Kidney (tissue), 22 donors: ENCODE results near the gene GTF2IRD1. TPM values are rescaled to one million over a fixed set of nuclear protein-coding genes. Genes with fewer than 3 reads are reported as not detected.

ENCODE experiments used
- DNase-seq, 5 donors: peaks; one replicate each; pipeline ENCODE4 v3.0.0-alpha.2; 2013 to 2020
- FAIRE-seq: peaks from 2 replicates; lab custom pipeline; 2012; peaks lifted over from hg19 to GRCh38; lab: Jason Lieb, UNC
- H3K27ac ChIP-seq, 2 donors: one replicate each; pipeline ENCODE4 v1.7.0; 2013; ENCODE audit warnings: low read depth in 2 of 2, low read length in 2 of 2, inconsistent platforms in 1 of 2
- H3K27me3 ChIP-seq: one replicate; pipeline ENCODE4 v1.7.1; 2013; ENCODE audit warnings: low read length, inconsistent platforms; ENCODE audit not compliant: control insufficient read depth, insufficient read depth
- H3K36me3 ChIP-seq, 3 donors: one replicate each; pipeline versions ENCODE4 v1.7.0 to v1.7.1; 2013; ENCODE audit warnings: low read length in 3 of 3, control low read depth in 1 of 3, inconsistent platforms in 1 of 3; ENCODE audit not compliant: insufficient read depth in 3 of 3, control insufficient read depth in 2 of 3
- H3K4me1 ChIP-seq, 3 donors: one replicate each; pipeline versions ENCODE4 v1.7.0 to v1.7.1; 2013; ENCODE audit warnings: low read length in 3 of 3, inconsistent platforms in 1 of 3, low read depth in 1 of 3; ENCODE audit not compliant: control insufficient read depth in 2 of 3, insufficient read depth in 2 of 3
- H3K4me3 ChIP-seq, 3 donors: one replicate each; pipeline versions ENCODE4 v1.7.0 to v1.8.1; 2013; ENCODE audit warnings: low read length in 3 of 3, control low read depth in 1 of 3, inconsistent platforms in 1 of 3
- H3K9ac ChIP-seq, 3 donors: one replicate each; pipeline versions ENCODE4 v1.7.0 to v1.7.1; 2013; ENCODE audit warnings: low read length in 3 of 3, control low read depth in 1 of 3, inconsistent platforms in 1 of 3
- H3K9me3 ChIP-seq, 3 donors: one replicate each; pipeline versions ENCODE4 v1.7.0 to v1.7.1; 2013; ENCODE audit warnings: low read length in 3 of 3, control low read depth in 1 of 3, inconsistent platforms in 1 of 3; ENCODE audit not compliant: control insufficient read depth in 2 of 3, insufficient read depth in 1 of 3
- intact Hi-C: fragments of 100-400 bp; cut with DNase I; formaldehyde crosslinking; loops from one replicate; pipeline ENCODE4 v1.11.1; 2022
- long read RNA-seq, 10 donors: library from polyadenylated mRNA in 1 of 10; unstranded in 1 of 10; transcript quantifications; one replicate each; pipeline ENCODE4 v2.0.0 and lab custom pipeline, GENCODE V29; 2021 to 2026
- polyA plus RNA-seq: library from polyadenylated mRNA; stranded (reverse); fragments of 350-450 nt; fragmentation: Illumina TruSeq; extraction: RNeasy Lipid Tissue Mini Kit (QIAGEN cat#74804); gene quantifications from one replicate; pipeline ENCODE4 v1.2.3, GENCODE V29; 2014; ENCODE audit warnings: low read depth, low replicate concordance; ENCODE audit not compliant: insufficient read depth
- total RNA-seq: library from RNA; stranded (reverse); fragmentation: NEBNext Ultra II Directional; extraction: Animal tissue kit (Norgen Biotek cat#: 25700); gene quantifications from one replicate; pipeline ENCODE4 v1.2.1, GENCODE V29; 2021
- TF ChIP-seq, protein P1 (sequence below): IDR thresholded peaks from 3 replicates; pipeline ENCODE4 v1.5.1; 2012; ENCODE audit warnings: mild to moderate bottlenecking, moderate library complexity, borderline replicate concordance; ENCODE audit not compliant: insufficient read depth; ENCODE audit errors: extremely low read depth
- donor health status: control.
- donor health status: control.
- donor health status: control.
- donor health status: control.
- donor health status: control.
- donor health status: DM: yes; HTN: yes; CAD: no.
- donor health status: Normal renal cell carcinoma (clear cell type).

GTF2IRD1 gene, protein sequence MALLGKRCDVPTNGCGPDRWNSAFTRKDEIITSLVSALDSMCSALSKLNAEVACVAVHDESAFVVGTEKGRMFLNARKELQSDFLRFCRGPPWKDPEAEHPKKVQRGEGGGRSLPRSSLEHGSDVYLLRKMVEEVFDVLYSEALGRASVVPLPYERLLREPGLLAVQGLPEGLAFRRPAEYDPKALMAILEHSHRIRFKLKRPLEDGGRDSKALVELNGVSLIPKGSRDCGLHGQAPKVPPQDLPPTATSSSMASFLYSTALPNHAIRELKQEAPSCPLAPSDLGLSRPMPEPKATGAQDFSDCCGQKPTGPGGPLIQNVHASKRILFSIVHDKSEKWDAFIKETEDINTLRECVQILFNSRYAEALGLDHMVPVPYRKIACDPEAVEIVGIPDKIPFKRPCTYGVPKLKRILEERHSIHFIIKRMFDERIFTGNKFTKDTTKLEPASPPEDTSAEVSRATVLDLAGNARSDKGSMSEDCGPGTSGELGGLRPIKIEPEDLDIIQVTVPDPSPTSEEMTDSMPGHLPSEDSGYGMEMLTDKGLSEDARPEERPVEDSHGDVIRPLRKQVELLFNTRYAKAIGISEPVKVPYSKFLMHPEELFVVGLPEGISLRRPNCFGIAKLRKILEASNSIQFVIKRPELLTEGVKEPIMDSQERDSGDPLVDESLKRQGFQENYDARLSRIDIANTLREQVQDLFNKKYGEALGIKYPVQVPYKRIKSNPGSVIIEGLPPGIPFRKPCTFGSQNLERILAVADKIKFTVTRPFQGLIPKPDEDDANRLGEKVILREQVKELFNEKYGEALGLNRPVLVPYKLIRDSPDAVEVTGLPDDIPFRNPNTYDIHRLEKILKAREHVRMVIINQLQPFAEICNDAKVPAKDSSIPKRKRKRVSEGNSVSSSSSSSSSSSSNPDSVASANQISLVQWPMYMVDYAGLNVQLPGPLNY
- total RNA-seq (35.8 TPM), polyA plus RNA-seq (28.2 TPM)
- long read RNA-seq, donor 1, partial matches to known transcripts, result 0 of 5 reads
- long read RNA-seq, donor 1, other reads (novel, unspliced or antisense), result 0 of 5 reads
- long read RNA-seq, donor 2, transcript GTF2IRD1-202 (27 exons, 3,077 nt), result major isoform, 5 of 5 reads
- long read RNA-seq, donor 2, partial matches to known transcripts, result 0 of 5 reads
- long read RNA-seq, donor 2, other reads (novel, unspliced or antisense), result 0 of 5 reads
- long read RNA-seq, donor 3, partial matches to known transcripts, result 8 of 11 reads
- long read RNA-seq, donor 3, other reads (novel, unspliced or antisense), result 0 of 11 reads
- long read RNA-seq, donor 4, partial matches to known transcripts, result 0 of 3 reads
- long read RNA-seq, donor 4, other reads (novel, unspliced or antisense), result 0 of 3 reads
- long read RNA-seq, donor 5, result 0 reads
- long read RNA-seq, donor 6, partial matches to known transcripts, result 0 of 1 reads
- long read RNA-seq, donor 6, other reads (novel, unspliced or antisense), result 0 of 1 reads
- long read RNA-seq, donor 7, transcript GTF2IRD1-202 (27 exons, 3,077 nt), result major isoform, 5 of 33 reads
- long read RNA-seq, donor 7, partial matches to known transcripts, result 13 of 33 reads
- long read RNA-seq, donor 7, other reads (novel, unspliced or antisense), result 12 of 33 reads
- long read RNA-seq, donor 8, partial matches to known transcripts, result 0 of 2 reads
- long read RNA-seq, donor 8, other reads (novel, unspliced or antisense), result 0 of 2 reads
- long read RNA-seq, donor 9, partial matches to known transcripts, result 0 of 2 reads
- long read RNA-seq, donor 9, other reads (novel, unspliced or antisense), result 0 of 2 reads
- long read RNA-seq, donor 10, partial matches to known transcripts, result 0 of 7 reads
- long read RNA-seq, donor 10, other reads (novel, unspliced or antisense), result 0 of 7 reads

DNA sequence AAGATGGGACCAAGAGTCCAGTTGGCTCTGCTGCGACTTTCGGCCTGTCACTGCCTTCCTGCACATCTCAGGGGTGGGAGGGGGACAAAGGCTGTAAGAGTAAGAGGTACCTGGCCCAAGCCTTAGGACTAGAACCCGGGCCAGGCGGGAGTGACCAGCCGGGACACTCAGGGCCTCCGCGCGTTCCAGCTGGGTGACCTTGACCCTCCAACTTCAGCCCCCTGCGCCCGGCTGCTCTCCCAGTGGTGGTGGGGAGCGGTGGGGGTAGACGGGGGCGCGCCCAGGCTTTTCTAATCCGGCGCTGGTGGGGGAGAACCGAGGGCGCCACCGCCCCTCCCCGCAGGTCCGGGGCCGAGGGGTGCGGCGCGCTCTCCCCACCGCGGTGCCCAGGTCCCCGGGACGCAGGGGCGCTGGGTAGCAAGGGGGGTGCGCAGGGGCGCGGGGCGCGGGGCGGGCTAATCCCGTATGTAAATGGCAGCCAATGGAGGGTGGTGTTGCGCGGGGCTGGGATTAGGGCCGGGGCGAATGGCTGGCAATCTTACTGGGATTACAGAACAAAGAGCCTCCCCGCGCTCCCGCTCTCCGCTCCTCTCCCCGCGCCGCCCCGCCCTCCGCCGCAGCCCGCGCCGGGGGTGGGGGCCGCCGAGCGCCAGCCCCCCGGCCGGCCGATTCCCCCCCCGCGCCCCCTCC lies at the start of gene GTF2IRD1:
TSS of gene GTF2IRD1 (plus strand) at position 585 of the 690 bp plus-strand sequence. CDS start 54,175 bp downstream, outside the sequence.
- FAIRE-seq (no peak), DNase-seq (peak; percentile 77 to 91 (median 86))
- H3K36me3 ChIP-seq, result no peaks in the 10 kb centered on the region
- H3K9ac ChIP-seq, result peak within 1 kb of the TSS in 2 of 3 donors; percentile 52 to 85
- intact Hi-C loops, result no loop called here
- no peaks in the 10 kb centered on the region for H3K9me3 ChIP-seq
- no peaks in the 10 kb centered on the region for H3K27me3 ChIP-seq
- H3K4me1 ChIP-seq, result peaks cover 0 to 9% (median 0%) of the 10 kb centered on the region in 3 donors
- peak within 1 kb of the TSS; percentile 92 to 93 for H3K27ac ChIP-seq
- peak within 1 kb of the TSS; percentile 45 to 64 (median 49) for H3K4me3 ChIP-seq
- TF ChIP-seq, protein P1, sequence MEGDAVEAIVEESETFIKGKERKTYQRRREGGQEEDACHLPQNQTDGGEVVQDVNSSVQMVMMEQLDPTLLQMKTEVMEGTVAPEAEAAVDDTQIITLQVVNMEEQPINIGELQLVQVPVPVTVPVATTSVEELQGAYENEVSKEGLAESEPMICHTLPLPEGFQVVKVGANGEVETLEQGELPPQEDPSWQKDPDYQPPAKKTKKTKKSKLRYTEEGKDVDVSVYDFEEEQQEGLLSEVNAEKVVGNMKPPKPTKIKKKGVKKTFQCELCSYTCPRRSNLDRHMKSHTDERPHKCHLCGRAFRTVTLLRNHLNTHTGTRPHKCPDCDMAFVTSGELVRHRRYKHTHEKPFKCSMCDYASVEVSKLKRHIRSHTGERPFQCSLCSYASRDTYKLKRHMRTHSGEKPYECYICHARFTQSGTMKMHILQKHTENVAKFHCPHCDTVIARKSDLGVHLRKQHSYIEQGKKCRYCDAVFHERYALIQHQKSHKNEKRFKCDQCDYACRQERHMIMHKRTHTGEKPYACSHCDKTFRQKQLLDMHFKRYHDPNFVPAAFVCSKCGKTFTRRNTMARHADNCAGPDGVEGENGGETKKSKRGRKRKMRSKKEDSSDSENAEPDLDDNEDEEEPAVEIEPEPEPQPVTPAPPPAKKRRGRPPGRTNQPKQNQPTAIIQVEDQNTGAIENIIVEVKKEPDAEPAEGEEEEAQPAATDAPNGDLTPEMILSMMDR, result no peak

DNA sequence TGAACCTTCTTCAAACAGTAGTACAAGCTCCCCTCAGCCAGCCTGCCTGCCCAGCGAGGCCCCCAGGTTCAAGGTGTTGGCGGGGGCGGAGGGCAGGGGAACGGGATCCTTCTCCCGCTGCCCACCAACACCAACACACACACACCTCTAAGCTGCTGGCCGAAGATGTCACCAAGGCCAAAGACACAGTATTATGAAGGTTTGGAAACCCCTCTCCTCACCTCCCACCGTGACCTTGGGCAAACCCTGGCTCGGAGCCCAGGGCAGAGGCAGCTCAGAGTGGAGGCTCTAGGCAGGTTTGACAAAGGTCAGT lies 49.4 kb upstream of the GTF2IRD1 start:
- FAIRE-seq (no peak), DNase-seq (peak in 1 of 5 donors; percentile 32)
- Histone ChIP-seq H3K4me1 (no peaks in the 10 kb centered on the region), H3K36me3 (no peaks in the 10 kb centered on the region), H3K9me3 (no peaks in the 10 kb centered on the region), H3K27ac (no peak overlapping the region), H3K4me3 (no peak overlapping the region), H3K9ac (no peak overlapping the region), H3K27me3 (no peaks in the 10 kb centered on the region)
- TF ChIP-seq, protein P1, result no peak
- intact Hi-C loops, result loop anchor here (5.0 kb wide), 1 partner anchor 197 kb away; no protein-coding TSS in a partner anchor
